ENCODE data around the gene CCT8L2.
"Not testable (repeated sequence)": the region's sequence is repeated elsewhere in the genome, so short reads cannot be mapped to it uniquely, and the experiment has no call there.

Gene CCT8L2

DNA sequence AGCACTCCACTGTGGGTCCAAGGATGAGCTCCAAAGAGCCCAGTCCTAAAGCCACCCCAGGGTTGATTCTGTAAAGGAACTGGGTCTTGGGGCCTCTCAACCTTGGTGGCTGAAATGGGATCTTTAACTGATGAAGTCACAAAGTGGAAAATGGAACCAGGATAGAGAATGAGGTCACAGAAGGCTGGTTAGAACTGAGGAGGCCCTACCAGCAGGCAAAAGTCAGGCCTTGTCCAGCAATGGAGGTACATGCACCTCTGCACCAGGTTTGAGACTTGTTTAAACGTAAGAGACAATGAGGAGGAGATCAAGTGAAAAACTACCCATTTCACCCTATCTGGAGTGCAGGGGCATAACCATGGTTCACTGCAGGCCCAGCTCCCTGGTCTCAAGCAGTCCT is at the start of gene CCT8L2:
TSS of gene CCT8L2 (minus strand) at position 101 of the 400 bp plus-strand sequence. CDS start 260 bp downstream, outside the sequence.
- not testable (repeated sequence) for DNase-seq

DNA sequence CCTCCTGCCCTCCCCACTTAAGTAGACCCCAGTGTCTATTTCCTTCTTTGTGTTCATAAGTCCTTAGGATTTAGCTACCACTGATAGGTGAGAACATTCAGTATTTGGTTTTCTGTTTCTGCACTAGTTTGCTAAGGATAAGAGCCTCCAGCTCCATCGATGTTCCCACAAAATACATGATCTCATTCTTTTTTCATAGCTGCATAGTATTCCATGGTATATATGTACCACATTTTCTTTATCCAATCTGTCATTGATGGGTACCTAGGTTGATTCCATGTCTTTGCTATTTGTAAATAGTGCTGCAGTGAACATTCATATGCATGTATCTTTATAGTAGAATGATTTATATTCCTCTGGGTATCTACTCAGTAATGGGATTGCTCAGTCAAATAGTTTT is 42.8 kb upstream of the CCT8L2 start:
- DNase-seq, result not testable (repeated sequence)

GRCh38 chr22:16634092-16634491 is 41.5 kb upstream of the CCT8L2 start:
- DNase-seq, result not testable (repeated sequence)

- DNase-seq, result not testable (repeated sequence)
These were observed 35.9 kb upstream of the CCT8L2 start for GRCh38 chr22:16628476-16628875.

DNA sequence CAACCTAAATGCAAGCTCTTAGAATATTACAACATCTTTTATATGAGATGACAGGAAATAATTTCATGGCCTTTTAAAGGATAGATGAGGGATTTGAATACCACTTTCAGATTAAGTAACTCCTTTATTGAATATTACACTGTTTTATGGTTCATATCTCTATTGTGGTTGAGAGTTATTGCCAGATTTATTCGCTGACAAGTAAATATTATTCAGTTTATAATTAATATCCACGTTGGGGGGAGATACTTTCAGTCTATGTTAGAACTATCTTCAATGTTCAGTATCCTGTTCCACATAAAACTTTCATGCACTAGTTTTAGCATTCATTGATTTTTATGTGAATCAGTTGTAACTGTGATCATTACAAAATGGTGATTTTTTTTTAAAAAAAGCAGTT is 32.4 kb upstream of the CCT8L2 start:
- not testable (repeated sequence) for DNase-seq

GRCh38 chr22:16623595-16623994 is 31.0 kb upstream of the CCT8L2 start:
- DNase-seq, result not testable (repeated sequence)

GRCh38 chr22:16617516-16617915 is 24.9 kb upstream of the CCT8L2 start:
- not testable (repeated sequence) for DNase-seq

DNA sequence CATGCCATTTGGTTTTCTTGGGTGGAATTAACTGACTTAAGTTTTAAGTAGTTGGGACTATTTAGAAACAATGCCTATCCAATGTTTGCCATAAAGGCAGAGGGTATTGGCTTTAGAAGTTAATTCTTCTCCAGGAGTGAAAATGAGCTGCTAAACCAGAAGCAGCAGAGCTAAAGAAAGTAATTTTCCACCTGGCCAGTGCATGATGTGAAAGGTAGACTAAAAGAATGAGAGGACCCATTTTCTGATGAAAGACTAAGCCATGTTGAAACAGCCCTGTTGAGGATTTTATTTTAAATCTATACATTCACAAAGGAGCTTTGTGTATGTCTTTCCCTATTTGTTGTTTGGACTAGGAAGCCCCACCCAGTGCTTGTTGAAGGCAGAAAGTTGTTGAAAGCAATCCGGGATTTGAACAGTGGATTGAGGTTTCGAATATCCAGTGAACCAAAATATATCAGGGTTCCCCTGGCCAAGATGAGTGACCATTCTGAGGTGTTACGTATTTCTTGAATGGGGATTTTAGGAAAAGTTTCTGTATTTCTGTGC is 23.9 kb upstream of the CCT8L2 start:
- DNase-seq, result not testable (repeated sequence)

- DNase-seq, result not testable (repeated sequence)
These were observed 23.1 kb upstream of the CCT8L2 start for GRCh38 chr22:16615606-16616245.

GRCh38 chr22:16609548-16610261 is 17.1 kb upstream of the CCT8L2 start:
- no peak for DNase-seq

GRCh38 chr22:16608931-16609330 is 16.3 kb upstream of the CCT8L2 start:
- DNase-seq, result no peak

DNA sequence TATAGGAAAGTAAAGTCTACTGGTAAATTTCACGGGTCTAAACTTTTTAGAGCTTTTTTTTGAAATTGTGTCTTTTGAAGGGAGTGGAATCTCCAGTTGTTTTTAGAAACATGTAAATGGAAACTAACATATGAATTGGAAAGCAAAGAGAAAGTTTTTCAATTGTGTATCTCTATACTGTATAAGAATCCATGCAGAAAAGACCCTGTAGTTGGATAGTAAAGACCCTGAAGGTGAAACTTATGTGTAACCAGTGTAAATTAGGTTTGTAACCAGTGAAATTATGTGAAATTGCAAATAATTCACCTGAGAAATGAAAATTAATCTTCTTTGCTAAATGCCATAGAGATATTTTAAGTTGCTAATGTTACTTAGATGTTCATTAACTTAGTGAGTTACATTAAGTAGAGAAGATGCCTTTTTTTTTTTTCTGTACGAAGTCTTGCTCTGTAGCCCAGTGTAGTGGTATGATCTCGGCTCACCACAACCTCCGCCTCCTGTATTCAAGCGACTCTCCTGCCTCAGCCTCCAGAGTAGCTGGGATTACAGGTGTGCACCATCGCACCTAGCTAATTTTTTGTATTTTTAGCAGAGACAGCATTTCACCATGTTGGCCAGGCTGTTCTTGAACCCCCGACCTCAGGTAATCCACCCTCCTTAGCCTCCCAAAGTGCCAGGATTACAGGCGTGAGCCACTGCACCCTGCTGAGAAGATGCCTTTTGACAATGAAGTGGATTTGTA is 11.8 kb upstream of the CCT8L2 start:
- not testable (repeated sequence) for DNase-seq

GRCh38 chr22:16603770-16604242 is 11.2 kb upstream of the CCT8L2 start:
- DNase-seq, result not testable (repeated sequence)

- DNase-seq, result no peak
These were observed 10.8 kb upstream of the CCT8L2 start for GRCh38 chr22:16603448-16603768.

DNA sequence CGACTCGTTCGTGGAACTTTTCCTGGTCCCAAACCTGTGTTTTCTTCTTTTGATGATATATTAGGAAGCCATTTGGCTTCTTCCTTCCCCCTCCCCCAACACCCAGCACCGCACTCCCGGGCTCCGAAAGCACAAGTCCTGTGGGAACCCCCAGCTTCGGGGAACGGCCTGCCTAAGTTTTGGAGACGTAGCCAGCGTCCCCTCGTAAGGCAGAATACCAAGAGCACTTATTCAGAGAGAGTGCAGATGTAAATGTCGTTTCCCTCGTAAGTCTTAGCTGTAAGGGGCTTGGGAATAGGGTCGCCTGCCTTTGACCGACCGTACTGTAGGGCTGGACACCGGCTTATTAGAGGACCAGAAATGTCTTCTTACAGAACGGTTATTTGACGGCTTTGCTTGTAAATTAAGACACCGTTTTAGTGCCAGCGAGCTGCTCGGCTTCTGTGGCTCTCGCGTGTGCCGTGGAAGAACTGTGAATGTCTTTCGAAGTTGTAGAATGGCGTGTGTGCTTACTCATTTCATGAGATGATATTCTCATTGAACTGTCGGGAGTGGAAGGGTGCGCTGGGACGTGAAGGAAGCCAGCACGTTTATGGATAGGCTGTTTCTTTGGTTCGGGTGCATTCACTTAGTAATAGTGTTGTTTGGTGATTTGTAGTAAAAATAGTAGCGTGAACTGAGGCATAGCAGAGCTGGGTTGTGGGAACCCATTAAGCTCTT is 10.3 kb upstream of the CCT8L2 start:
- DNase-seq, result not testable (repeated sequence)

GRCh38 chr22:16602224-16602727 is 9.7 kb upstream of the CCT8L2 start:
- peak; percentile 4 for DNase-seq

DNA sequence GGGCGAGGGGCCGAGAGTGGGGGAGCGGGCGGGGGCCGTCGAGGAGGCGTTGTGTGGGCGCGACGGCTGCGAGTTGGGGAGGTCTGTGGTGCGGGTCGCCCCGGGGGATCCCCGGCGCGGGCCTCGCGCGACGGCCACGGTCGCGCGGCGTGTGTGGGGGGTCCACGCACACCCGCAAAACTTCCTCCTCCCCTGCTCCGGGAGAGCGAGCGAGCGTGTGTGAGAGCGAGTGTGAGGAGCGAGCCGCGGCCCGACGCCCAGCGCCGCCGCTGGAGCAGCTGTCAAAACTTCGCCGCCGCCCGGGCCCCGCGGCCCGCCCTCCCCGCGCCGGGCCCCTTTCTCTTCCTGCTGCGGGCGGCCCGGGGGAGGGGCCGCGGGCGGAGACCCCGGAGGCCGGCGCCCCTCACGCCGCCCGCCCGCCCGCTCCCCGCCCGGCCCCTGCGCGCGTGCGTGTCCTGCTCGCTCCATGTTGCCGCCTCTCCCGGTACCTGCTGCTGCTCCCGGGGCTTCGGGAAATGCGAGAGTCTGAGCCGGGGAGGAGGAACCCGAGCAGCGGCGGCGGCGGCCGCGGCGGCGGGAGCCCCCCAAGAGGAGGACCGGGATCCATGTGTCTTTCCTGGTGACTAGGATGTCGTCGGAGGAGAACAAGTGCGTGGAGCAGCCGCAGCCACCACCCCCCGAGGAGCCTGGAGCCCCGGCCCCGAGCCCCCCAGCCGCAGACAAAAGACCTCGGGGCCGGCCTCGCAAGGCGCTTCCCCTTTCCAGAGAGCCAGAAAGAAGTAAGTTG is 9.0 kb upstream of the CCT8L2 start:
- peak; percentile 5 for DNase-seq

DNA sequence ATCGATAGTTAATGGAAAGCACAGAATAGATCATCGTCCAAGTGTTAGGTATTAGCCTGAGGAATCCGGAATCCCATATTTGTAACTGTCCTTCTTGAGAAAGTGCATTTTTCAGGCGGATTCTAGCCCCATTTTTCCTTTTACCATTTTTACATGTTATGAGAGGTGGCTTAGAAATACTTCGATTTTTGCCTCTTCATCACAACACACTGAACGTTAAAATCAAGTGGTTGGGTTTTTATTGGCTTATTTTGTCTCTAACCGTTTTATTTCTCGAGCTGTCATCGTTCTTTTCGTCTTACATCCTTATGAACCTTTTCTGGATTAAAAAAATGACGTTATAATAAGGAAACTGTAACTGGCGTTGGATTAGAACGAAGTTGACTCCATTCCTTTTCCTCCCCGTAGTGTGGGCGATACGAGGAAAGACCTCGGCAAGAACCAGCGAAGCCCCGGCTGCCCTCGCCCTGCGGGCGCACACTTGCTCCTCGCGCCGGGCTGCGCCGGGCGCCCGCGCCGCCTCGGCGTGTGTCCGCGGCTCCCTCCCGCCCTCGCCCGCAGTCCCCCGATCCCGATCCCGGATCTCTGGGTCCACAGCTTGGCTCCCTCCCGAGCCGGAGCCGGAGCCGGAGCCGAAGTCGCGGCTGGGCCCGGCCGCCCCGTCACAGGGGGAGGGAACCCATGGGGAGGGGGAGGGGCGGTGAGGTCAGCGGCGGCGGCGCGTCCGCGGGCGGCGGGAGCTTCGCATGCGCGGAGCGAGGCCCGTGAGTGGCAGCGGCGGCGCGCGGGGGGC is 8.2 kb upstream of the CCT8L2 start:
- DNase-seq, result peak; percentile 34

- not testable (repeated sequence) for DNase-seq
These were observed 7.0 kb upstream of the CCT8L2 start for GRCh38 chr22:16599648-16600047.

DNA sequence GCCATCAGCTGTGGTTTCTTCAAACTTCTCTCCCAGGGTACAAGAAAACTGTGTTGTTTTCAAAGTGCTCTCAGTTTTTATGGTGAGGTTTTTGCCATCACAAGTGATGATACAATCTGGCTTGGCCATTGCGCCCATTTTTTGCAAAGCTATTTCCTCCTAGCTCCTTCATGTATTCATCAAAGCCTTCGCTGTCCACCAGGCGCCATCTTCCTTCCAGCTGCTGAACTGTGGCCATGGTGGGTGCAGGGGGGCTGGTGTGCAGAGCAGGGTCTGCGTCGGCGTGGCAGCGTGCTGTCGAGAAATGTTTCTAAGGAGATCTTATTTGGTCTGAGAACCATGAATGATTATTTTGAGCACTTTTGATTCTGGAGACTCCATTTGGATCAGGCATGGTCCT is 2.6 kb upstream of the CCT8L2 start:
- DNase-seq, result not testable (repeated sequence)

- DNase-seq, result no peak
These were observed 1.4 kb upstream of the CCT8L2 start for GRCh38 chr22:16594026-16594425.

Measured in activated CD4-positive, alpha-beta T cell treated with anti-CD3 and anti-CD28 coated beads for 48 hours (primary cell).